ENCODE results near the gene TTC9B.
"Not testable (repeated sequence)": the region's sequence is repeated elsewhere in the genome, so short reads cannot be mapped to it uniquely, and the experiment has no call there.

The TTC9B gene

DNA sequence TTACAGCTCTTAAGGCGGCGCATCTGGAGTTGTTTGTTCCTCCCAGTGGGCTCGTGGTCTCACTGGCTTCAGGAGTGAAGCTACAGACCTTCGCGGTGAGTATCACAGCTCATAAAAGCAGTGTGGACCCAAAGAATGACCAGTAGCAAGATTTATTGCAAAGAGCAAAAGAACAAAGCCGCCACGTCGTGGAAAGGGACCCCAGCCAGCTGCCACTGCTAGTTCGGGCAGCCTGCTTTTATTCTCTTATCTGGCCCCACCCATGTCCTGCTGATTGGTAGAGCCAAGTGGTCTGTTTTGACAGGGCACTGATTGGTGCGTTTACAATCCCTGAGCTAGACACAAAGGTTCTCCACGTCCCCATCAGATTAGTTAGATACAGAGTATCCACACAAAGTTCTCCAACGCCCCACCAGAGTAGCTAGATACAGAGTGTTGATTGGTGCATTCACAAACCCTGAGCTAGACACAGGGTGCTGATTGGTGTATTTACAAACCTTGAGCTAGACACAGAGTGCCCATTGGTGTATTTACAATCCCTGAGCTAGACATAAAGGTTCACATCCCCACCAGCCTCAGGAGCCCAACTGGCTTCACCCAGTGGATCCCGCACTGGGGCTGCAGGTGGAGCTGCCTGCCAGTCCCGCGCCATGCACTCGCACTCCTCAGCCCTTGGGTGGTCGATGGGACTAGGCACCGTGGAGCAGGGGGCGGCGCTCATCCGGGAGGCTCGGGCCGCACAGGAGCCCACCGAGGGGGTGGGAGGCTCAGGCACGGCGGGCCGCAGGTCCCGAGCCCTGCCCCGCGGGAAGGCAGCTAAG is 48.5 kb downstream of the TTC9B start:
- H3K23ac ChIP-seq (ENCODE audit: low read length); H3K27me3 ChIP-seq (ENCODE audit: insufficient read depth, low read length); H3K4me2 ChIP-seq (ENCODE audit: low read length); H3K4me1 ChIP-seq (ENCODE audit: control insufficient read depth in 1 of 2, insufficient read depth in 2 of 2, low read length in 2 of 2); H3K79me2 ChIP-seq (ENCODE audit: control insufficient read depth, insufficient read depth, low read length, poor library complexity); H3K9ac ChIP-seq (ENCODE audit: low read length); H4K91ac ChIP-seq (ENCODE audit: low read depth, low read length); H2BK12ac ChIP-seq (ENCODE audit: low read length); H4K12ac ChIP-seq (ENCODE audit: low read depth, low read length); H2BK120ac ChIP-seq (ENCODE audit: insufficient read depth, low read length, poor library complexity); H3K9me3 ChIP-seq (ENCODE audit: insufficient read depth, low read depth, low read length); H3K79me1 ChIP-seq (ENCODE audit: low read length); H3K36me3 ChIP-seq (ENCODE audit: control insufficient read depth in 1 of 2, insufficient read depth in 2 of 2, low read length in 2 of 2); H4K8ac ChIP-seq (ENCODE audit: low read depth, low read length); H3K27ac ChIP-seq (ENCODE audit: low read depth, low read length); H2BK5ac ChIP-seq (ENCODE audit: low read depth, low read length, poor library complexity); DNase-seq; H3K14ac ChIP-seq (ENCODE audit: low read length); H2AFZ ChIP-seq (ENCODE audit: insufficient read depth, low read length, poor library complexity); H3K4ac ChIP-seq (ENCODE audit: low read depth, low read length); H3K18ac ChIP-seq (ENCODE audit: low read length); H2AK5ac ChIP-seq (ENCODE audit: low read length); H3K4me3 ChIP-seq (ENCODE audit: low read depth, low read length): not testable (repeated sequence)
- WGBS (ENCODE audit: extremely low coverage, insufficient coverage, insufficient read length) = no CpG with 5 or more reads among the region's 30 CpGs
